Chondrocyte (in vitro differentiated cells): ENCODE data around the gene PLA2G2E. TPM values are rescaled to one million over a fixed set of nuclear protein-coding genes. Genes with fewer than 3 reads are reported as not detected.
A peak's percentile ranks its signal among the peaks of the same experiment; 100 is the strongest.
"Not testable (repeated sequence)": the region's sequence is repeated elsewhere in the genome, so short reads cannot be mapped to it uniquely, and the experiment has no call there.

Source experiments
- DNase-seq: peaks from one replicate; pipeline ENCODE4 v3.0.0; 2021; ENCODE audit warnings: mixed read lengths, low spot score
- H3K27ac Mint-ChIP-seq: one replicate; pipeline ENCODE4 v1.8.0; 2021; ENCODE audit warnings: mild to moderate bottlenecking, moderate library complexity, mixed read lengths; ENCODE audit not compliant: unreplicated experiment
- H3K27me3 Mint-ChIP-seq: 2 replicates; pipeline ENCODE4 v1.8.0; 2021; ENCODE audit warnings: low read depth, mixed read lengths
- H3K36me3 Mint-ChIP-seq: 2 replicates; pipeline ENCODE4 v1.8.0; 2021; ENCODE audit warnings: low read depth, mixed read lengths
- H3K4me1 Mint-ChIP-seq: 2 replicates; pipeline ENCODE4 v1.8.0; 2021; ENCODE audit warnings: low read depth, mild to moderate bottlenecking, mixed read lengths
- H3K4me3 Mint-ChIP-seq: one replicate; pipeline ENCODE4 v1.8.0; 2021; ENCODE audit warnings: mild to moderate bottlenecking, moderate library complexity, mixed read lengths; ENCODE audit not compliant: unreplicated experiment
- H3K9me3 Mint-ChIP-seq: 2 replicates; pipeline ENCODE4 v1.8.0; 2021; ENCODE audit warnings: low read depth, mixed read lengths
- total RNA-seq: library from RNA; stranded (reverse); gene quantifications from 3 replicates; pipeline ENCODE4 v1.2.1, GENCODE V29; 2021
- TF ChIP-seq, protein P1 (sequence below): fragments of 200-600 bp; sonication (generic); IDR thresholded peaks from 2 replicates; pipeline ENCODE4 v1.5.0; 2021; ENCODE audit warnings: antibody characterized with exemption, mild to moderate bottlenecking, moderate library complexity

The PLA2G2E gene
- total RNA-seq, 1 donor from 2014 or later: not detected

DNA sequence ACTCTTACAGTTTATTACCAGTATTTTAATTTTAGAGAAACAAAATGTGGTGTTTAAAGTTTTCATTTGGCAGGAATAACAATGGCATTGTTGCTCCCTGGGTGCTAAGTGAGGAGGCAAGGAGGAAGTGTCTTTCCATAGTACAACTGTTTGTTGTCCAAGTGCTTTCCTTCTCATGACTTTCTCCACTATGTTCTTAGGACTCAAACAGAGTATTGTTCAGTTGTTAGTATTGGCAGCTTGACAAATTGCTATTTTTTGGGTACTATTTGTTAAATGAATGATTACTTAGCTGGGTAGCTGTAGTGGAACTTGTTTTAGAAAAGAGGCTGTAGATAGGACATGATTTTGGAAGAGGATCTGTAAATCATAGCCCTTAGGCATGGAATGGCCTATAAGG lies 33.8 kb downstream of the PLA2G2E start:
- Mint-ChIP-seq H3K27ac (no peak overlapping the region), H3K9me3 (no peaks in the 10 kb centered on the region), H3K4me1 (peaks cover 17% of the 10 kb centered on the region)

DNA sequence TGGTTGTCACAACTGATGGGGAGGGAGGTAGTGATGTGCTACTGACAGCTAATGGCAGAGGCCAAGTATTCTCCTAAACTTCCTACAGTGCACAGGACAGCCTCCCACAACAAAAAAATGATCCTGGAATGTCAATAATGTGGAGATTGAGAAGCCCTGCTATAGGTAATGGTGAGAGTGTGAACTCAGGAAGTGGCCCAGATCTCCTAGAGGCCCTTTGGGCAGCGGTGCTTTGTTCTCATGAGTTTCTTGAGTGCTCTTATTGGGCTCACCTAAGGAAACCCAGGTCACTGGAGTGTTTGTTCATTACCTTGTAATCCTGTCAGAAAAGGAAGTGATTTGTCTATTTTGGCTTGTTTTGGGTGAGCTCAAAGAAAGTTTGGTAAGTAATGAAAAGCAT lies 35.3 kb downstream of the PLA2G2E start:
- Mint-ChIP-seq H3K36me3 (peaks cover 11% of the 10 kb centered on the region), H3K27me3 (no peaks in the 10 kb centered on the region), H3K4me3 (no peak overlapping the region), H3K4me1 (peaks cover 28% of the 10 kb centered on the region), H3K9me3 (no peaks in the 10 kb centered on the region), H3K27ac (no peak overlapping the region)
- no peak for DNase-seq
- TF ChIP-seq, protein P1, sequence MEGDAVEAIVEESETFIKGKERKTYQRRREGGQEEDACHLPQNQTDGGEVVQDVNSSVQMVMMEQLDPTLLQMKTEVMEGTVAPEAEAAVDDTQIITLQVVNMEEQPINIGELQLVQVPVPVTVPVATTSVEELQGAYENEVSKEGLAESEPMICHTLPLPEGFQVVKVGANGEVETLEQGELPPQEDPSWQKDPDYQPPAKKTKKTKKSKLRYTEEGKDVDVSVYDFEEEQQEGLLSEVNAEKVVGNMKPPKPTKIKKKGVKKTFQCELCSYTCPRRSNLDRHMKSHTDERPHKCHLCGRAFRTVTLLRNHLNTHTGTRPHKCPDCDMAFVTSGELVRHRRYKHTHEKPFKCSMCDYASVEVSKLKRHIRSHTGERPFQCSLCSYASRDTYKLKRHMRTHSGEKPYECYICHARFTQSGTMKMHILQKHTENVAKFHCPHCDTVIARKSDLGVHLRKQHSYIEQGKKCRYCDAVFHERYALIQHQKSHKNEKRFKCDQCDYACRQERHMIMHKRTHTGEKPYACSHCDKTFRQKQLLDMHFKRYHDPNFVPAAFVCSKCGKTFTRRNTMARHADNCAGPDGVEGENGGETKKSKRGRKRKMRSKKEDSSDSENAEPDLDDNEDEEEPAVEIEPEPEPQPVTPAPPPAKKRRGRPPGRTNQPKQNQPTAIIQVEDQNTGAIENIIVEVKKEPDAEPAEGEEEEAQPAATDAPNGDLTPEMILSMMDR: no peak

More for the DNA sequence above, 33.8 kb downstream of the PLA2G2E start:
- TF ChIP-seq, protein P1: no peak
- no peak overlapping the region for H3K4me3 Mint-ChIP-seq
- no peak for DNase-seq
- H3K36me3 Mint-ChIP-seq: peaks cover 12% of the 10 kb centered on the region
- no peaks in the 10 kb centered on the region for H3K27me3 Mint-ChIP-seq

DNA sequence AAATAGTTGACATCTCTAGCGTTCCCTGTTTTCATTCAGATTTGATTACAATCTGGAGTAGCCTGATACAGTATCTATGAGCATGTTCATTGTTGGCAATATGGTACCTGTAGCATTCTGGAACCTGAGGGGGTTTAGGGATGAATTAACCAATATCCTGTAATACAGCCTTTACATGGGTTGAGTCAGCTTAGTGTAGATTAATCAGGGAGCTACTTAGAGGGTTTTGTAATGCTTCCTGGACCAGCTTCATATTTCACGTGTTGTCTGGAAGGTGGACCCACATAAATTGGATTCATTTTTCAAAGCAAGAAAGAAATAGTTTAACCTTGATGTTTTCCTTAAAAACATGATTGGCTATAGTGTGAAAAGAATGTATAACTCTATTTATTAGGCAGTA lies 37.6 kb downstream of the PLA2G2E start:
- TF ChIP-seq, protein P1: no peak
- Mint-ChIP-seq H3K9me3 (no peaks in the 10 kb centered on the region), H3K27me3 (no peaks in the 10 kb centered on the region), H3K4me3 (no peak overlapping the region), H3K4me1 (peaks cover 29% of the 10 kb centered on the region), H3K36me3 (peaks cover 2% of the 10 kb centered on the region), H3K27ac (no peak overlapping the region)
- no peak for DNase-seq

DNA sequence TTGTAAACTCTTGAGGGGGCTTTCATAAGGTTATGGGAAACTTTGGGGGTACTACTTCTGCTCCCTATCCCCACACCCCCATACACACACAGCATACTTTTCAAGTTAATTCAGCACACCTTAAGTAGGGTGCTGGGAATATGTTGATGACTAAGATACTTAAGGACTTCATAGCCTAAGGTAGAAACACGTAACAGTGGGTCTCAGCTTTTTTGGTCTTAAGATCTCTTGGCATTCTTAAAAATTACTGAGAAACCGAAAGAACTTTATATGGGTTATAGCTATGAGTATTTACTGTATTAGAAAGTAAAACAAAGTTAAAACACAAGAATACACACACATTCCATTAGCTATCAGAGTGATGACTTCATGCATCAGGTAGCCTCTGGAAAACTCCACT lies 39.1 kb downstream of the PLA2G2E start:
- Mint-ChIP-seq H3K36me3 (peaks cover 2% of the 10 kb centered on the region), H3K27ac (no peak overlapping the region), H3K4me3 (no peak overlapping the region), H3K27me3 (no peaks in the 10 kb centered on the region), H3K9me3 (no peaks in the 10 kb centered on the region), H3K4me1 (peaks cover 29% of the 10 kb centered on the region)
- DNase-seq: no peak
- TF ChIP-seq, protein P1: no peak

DNA sequence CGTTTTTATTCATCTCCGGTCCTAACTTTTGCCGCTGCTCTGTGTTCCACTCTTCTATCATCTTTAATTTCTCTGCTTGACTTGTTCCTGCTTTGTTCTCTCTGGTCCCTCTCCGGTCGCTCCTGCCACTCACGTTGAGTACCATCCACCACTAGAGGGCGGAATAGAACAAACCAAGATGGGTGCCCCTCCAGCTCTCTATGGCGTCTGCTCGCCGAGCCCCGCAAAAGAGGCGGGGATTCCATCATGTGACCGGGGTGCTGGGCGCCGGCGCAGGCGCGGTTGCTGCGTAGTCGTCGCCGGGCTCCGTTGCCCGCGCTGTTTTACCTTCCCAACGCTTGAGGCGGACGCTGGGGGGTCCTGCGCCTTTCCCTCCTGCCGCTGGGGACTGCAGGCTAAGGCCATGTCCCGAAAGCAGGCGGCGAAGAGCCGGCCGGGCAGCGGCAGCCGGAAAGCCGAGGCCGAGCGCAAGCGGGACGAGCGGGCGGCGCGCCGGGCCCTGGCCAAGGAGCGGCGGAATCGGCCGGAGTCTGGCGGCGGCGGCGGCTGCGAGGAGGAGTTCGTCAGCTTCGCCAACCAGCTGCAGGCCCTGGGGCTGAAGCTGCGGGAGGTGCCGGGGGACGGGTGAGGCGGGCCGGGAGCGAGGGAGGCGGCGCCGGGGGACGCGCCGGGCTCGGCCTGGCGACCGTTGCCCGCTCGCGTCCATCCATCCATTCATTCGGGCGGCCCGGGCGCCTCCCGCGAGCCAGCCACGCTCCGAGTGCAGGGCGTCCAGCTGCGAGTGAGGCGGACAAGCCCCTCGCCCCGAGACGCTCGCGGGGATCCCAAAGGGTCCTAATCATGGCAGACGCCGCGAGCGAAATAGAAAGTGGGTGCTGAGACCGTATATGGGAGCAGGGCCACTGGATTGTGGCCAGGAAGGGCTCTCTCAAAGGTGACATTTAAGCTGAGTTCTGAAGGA lies 41.0 kb downstream of the PLA2G2E start, which contains the start of gene OTUD3:
Gene OTUD3 (plus strand): TSS at position 285 of the 961 bp plus-strand sequence. CDS start 119 bp downstream, at position 404.
- H3K27ac Mint-ChIP-seq: peak within 1 kb of the TSS; percentile 78
- H3K27me3 Mint-ChIP-seq: peaks cover 2% of the 10 kb centered on the region
- H3K36me3 Mint-ChIP-seq: peaks cover 2% of the 10 kb centered on the region
- peaks cover 29% of the 10 kb centered on the region for H3K4me1 Mint-ChIP-seq
- peak; percentile 97 for DNase-seq
- peak within 1 kb of the TSS; percentile 79 for H3K4me3 Mint-ChIP-seq
- TF ChIP-seq, protein P1: peak; percentile 94
- H3K9me3 Mint-ChIP-seq: no peaks in the 10 kb centered on the region

DNA sequence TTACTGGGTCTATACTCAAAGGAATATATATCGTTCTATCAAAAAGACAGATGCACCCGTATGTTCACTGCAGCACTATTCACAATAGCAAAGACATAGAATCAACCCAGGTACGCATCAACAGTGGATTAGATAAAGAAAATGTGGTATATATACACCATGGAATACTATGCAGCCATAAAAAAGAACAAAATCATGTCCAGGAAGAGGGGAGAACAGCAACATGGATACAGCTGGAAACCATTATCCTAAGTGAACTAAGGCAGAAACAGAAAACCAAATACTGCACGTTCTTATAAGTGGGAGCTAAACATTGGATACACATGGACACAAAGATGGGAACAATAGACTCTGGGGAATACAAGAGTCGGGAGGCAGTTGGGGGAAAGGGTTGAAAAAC lies 42.6 kb downstream of the PLA2G2E start:
- H3K9me3 Mint-ChIP-seq, H3K27ac Mint-ChIP-seq, H3K27me3 Mint-ChIP-seq, H3K4me3 Mint-ChIP-seq, H3K36me3 Mint-ChIP-seq, DNase-seq: not testable (repeated sequence)
- peaks cover 29% of the 10 kb centered on the region for H3K4me1 Mint-ChIP-seq
